Measurements from ENCODE around the gene NUTM1. TPM values are rescaled to one million over a fixed set of nuclear protein-coding genes. Genes with fewer than 3 reads are reported as not detected.

Gene NUTM1
- total and polyA plus RNA-seq, 2 of the 13 experiments (the other 11 are each of a cell fraction or from before 2014, with no cell fraction given): not detected

GRCh38 chr15:34342737-34343575 is at the start of gene NUTM1, which contains the start of gene NOP10 (continued):
- TF ChIP-seq DR1 (CRISPR knock-in tag; IDR thresholded peaks at IDR 0.05): 0 out of 2 replicates have a peak, but pooled peaks have one; percentile 34
- no peak for TF ChIP-seq AKAP8 (CRISPR knock-in tag; IDR thresholded peaks at IDR 0.05)
- TF ChIP-seq ZBTB3 (CRISPR knock-in tag; IDR thresholded peaks at IDR 0.05; ENCODE audit: borderline replicate concordance, low read depth): no peak
- 0 out of 2 replicates have a peak, but pooled peaks have one; percentile 26 for TF ChIP-seq MTA1 (CRISPR knock-in tag; IDR thresholded peaks at IDR 0.05; ENCODE audit: borderline replicate concordance)
- 0 out of 2 replicates have a peak, but pooled peaks have one; percentile 39 for TF ChIP-seq ZBTB4 (CRISPR knock-in tag; IDR thresholded peaks at IDR 0.05; ENCODE audit: borderline replicate concordance)
- TF ChIP-seq ARNTL (CRISPR knock-in tag; IDR thresholded peaks at IDR 0.05): peak; percentile 95
- TF ChIP-seq MEIS1 (CRISPR knock-in tag; IDR thresholded peaks at IDR 0.05; ENCODE audit: borderline replicate concordance): 0 out of 2 replicates have a peak, but pooled peaks have one; percentile 42
- TF ChIP-seq PHF21A (CRISPR knock-in tag; IDR thresholded peaks at IDR 0.05): peak; percentile 76
- TF ChIP-seq U2AF2 (IDR thresholded peaks at IDR 0.05; ENCODE audit: low read depth, low read length): no peak
- TF ChIP-seq ZBTB44 (CRISPR knock-in tag; IDR thresholded peaks at IDR 0.05): no peak
- TF ChIP-seq ZBED4 (CRISPR knock-in tag; IDR thresholded peaks at IDR 0.05; ENCODE audit: borderline replicate concordance): peak; percentile 79
- no peak for TF ChIP-seq ZBTB49 (CRISPR knock-in tag; IDR thresholded peaks at IDR 0.05; ENCODE audit: borderline replicate concordance)
- 0 out of 2 replicates have a peak, but pooled peaks have one; percentile 43 for TF ChIP-seq RCOR2 (CRISPR knock-in tag; IDR thresholded peaks at IDR 0.05)
- TF ChIP-seq MXD1 (CRISPR knock-in tag; IDR thresholded peaks at IDR 0.05): peak; percentile 71; the same call in 1 of the 2 replicates
- TF ChIP-seq MIER3 (CRISPR knock-in tag; IDR thresholded peaks at IDR 0.05; ENCODE audit: borderline replicate concordance): peak; percentile 47; the same call in 1 of the 2 replicates
